ENCODE data around the gene EDIL3.

The EDIL3 gene

GRCh38 chr5:83964271-83964670 lies 420.4 kb downstream of the EDIL3 start:
- no peak for DNase-seq (ENCODE audit: low read depth)

GRCh38 chr5:83957188-83957587 lies 427.5 kb downstream of the EDIL3 start:
- DNase-seq (ENCODE audit: low read depth): no peak

GRCh38 chr5:83956386-83956785 lies 428.3 kb downstream of the EDIL3 start:
- no peak for DNase-seq (ENCODE audit: low read depth)

GRCh38 chr5:83955916-83956315 lies 428.8 kb downstream of the EDIL3 start:
- DNase-seq (ENCODE audit: low read depth): no peak

GRCh38 chr5:83947763-83948162 lies 436.9 kb downstream of the EDIL3 start:
- DNase-seq (ENCODE audit: low read depth): no peak

- DNase-seq (ENCODE audit: low read depth): no peak
Observed at GRCh38 chr5:83946516-83946915, 438.2 kb downstream of the EDIL3 start.

- no peak for DNase-seq (ENCODE audit: low read depth)
Observed at GRCh38 chr5:83942155-83942554, 442.5 kb downstream of the EDIL3 start.

- no peak for DNase-seq (ENCODE audit: low read depth)
Observed at GRCh38 chr5:83937837-83938236, 446.8 kb downstream of the EDIL3 start.

- DNase-seq (ENCODE audit: low read depth): no peak
Observed at GRCh38 chr5:83931969-83932368, 452.7 kb downstream of the EDIL3 start.

- peak; percentile 4 for DNase-seq (ENCODE audit: low read depth)
Observed at GRCh38 chr5:83927140-83927733, 457.4 kb downstream of the EDIL3 start.

- no peak for DNase-seq (ENCODE audit: low read depth)
Observed at GRCh38 chr5:83925955-83926337, 458.7 kb downstream of the EDIL3 start.

- no peak for DNase-seq (ENCODE audit: low read depth)
Observed at GRCh38 chr5:83925321-83925954, 459.2 kb downstream of the EDIL3 start.

GRCh38 chr5:83924891-83925290 lies 459.8 kb downstream of the EDIL3 start:
- no peak for DNase-seq (ENCODE audit: low read depth)

GRCh38 chr5:83924171-83924570 lies 460.5 kb downstream of the EDIL3 start:
- DNase-seq (ENCODE audit: low read depth): no peak

GRCh38 chr5:83922699-83923098 lies 462.0 kb downstream of the EDIL3 start:
- DNase-seq (ENCODE audit: low read depth): no peak

- no peak for DNase-seq (ENCODE audit: low read depth)
Observed at GRCh38 chr5:83921666-83922193, 462.9 kb downstream of the EDIL3 start.

GRCh38 chr5:83919071-83920041 lies 465.3 kb downstream of the EDIL3 start:
- no peak for DNase-seq (ENCODE audit: low read depth)

- no peak for DNase-seq (ENCODE audit: low read depth)
Observed at GRCh38 chr5:83917261-83917908, 467.3 kb downstream of the EDIL3 start.

GRCh38 chr5:83914662-83915418 lies 469.8 kb downstream of the EDIL3 start:
- no peak for DNase-seq (ENCODE audit: low read depth)

GRCh38 chr5:83914199-83914598 lies 470.5 kb downstream of the EDIL3 start:
- no peak for DNase-seq (ENCODE audit: low read depth)

- no peak for DNase-seq (ENCODE audit: low read depth)
Observed at GRCh38 chr5:83913593-83913992, 471.1 kb downstream of the EDIL3 start.

Measured in activated T-cell treated with anti-CD3 and anti-CD28 coated beads for 48 hours (primary cell).